Hematopoietic multipotent progenitor cell treated with erythropoietin and hydrocortisone succinate and interleukin-3 and kit ligand, for 4 days (in vitro differentiated cells): ENCODE data around the gene SIRT3.
A peak's percentile ranks its signal among the peaks of the same experiment; 100 is the strongest.

ENCODE experiments used
- DNase-seq: peaks from one replicate; pipeline ENCODE4 v3.0.0-alpha.2; 2015

Gene SIRT3

DNA sequence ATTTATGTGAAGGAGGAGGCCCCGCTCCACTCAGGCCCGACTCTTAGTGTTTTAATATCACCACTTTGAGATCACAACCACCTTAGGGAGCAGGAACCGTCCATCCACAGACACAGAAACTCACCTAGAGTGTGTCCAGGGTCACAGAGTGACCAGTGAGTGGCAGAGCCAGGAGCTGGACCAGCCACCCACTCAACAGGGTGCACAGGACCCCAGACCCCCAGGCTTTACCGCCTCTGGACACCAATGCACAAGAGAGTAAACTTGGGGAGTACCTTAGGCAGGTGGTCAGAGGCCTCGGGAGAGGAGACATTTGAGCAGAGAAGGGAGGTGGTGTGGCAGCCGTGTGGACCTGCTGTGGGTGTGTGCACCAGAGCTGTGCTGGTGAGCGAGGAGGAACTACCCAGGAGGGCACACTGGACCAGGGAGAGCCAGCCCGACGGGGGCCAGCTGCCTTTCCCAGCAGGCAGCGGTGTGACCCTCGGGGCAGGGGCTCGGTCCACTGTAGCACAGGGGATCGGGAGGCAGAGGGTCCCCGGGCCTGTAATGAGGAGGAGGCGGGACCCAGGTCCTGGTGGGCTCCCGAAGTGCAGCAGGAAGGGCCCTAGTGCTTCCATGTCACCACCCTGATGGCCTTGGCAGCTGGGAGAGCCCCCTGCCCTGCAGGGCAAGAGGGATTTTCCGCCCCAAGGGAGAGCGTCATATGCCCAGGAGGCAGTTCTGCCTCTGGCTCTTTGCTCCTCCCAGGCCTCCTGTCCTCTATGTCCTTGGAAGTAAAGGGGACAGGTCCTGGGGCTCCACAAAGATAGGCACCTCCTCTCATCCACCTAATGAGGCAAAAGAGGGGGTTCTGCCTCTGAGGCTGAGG, 34.5 kb upstream of the SIRT3 start:
- no peak for DNase-seq

- DNase-seq = peak; percentile 85
Observed at GRCh38 chr11:269146-269890, 33.2 kb upstream of the SIRT3 start.

DNA sequence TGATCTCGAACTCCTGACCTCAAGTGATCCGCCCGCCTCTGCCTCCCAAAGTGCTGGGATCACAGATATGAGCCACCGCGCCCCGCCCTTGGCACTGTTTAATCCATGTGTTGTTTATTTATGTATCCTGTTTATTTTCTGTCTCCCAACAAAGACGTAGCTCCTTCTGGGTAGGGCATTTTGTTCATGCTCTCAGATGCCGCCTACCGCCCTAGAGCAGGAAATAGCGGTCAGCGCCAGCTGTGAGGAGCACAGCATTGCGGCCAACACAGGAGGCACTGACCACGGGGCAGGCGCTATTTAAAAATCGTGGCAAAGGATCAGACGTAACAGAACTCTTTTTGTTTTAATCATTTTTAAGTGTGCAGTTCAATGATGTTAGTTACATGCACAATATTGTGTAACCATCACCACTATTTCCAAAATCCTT, 32.6 kb upstream of the SIRT3 start:
- peak; percentile 92 for DNase-seq

DNA sequence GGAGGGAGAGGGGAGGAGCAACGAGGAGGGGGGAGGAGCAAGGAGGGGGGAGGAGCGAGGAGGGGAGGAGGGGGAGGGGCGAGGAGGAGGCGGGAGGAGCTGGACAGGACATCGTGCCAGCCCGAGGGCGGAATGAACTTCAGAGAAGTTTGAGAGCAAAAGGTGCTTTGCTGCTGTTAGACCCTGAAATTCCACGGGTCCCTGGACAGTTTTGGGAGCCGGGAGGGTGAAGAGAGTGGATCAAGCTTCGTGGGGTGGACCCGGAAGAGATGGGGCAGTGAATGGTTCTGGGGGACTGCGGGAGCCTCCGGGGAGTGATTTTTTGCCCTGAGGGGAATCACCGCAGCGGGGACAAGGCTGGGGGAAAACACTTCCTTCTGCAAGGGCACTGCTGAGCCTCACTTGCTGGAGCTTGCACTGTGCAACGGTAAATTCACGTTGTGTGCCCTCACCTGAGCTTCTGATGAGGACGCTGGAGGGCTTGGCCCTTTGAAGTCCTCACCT, 31.4 kb upstream of the SIRT3 start:
- peak; percentile 78 for DNase-seq

- DNase-seq = peak; percentile 39
Observed at GRCh38 chr11:266676-267439, 30.7 kb upstream of the SIRT3 start.

GRCh38 chr11:261624-262023, 25.5 kb upstream of the SIRT3 start:
- no peak for DNase-seq

- DNase-seq = no peak
Observed at GRCh38 chr11:259413-259812, 23.3 kb upstream of the SIRT3 start.

- peak; percentile 48 for DNase-seq
Observed at GRCh38 chr11:257766-258493, 21.8 kb upstream of the SIRT3 start.

- DNase-seq = peak; percentile 49
Observed at GRCh38 chr11:256952-257737, 21.0 kb upstream of the SIRT3 start.

DNA sequence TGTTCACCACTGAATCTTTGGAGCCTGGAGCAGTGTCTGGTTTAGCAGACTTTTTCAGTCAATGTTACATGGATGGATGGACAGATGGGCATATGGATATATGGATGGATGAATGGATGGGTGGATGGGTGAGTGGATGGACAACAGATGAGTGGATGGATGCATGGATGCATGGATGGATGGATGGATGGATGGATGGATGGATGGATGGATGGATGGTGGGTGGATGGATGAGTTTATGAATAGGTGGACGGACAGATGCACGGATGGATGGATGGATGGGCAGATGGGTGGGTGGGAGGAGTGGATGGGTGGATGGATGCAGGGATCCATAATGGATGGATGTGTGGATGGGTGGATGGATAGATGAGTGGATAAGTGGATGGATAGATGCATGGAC, 19.7 kb upstream of the SIRT3 start:
- no peak for DNase-seq

- DNase-seq = peak; percentile 47
Observed at GRCh38 chr11:255176-255575, 19.0 kb upstream of the SIRT3 start.

GRCh38 chr11:253886-254270, 17.7 kb upstream of the SIRT3 start:
- DNase-seq = no peak

DNA sequence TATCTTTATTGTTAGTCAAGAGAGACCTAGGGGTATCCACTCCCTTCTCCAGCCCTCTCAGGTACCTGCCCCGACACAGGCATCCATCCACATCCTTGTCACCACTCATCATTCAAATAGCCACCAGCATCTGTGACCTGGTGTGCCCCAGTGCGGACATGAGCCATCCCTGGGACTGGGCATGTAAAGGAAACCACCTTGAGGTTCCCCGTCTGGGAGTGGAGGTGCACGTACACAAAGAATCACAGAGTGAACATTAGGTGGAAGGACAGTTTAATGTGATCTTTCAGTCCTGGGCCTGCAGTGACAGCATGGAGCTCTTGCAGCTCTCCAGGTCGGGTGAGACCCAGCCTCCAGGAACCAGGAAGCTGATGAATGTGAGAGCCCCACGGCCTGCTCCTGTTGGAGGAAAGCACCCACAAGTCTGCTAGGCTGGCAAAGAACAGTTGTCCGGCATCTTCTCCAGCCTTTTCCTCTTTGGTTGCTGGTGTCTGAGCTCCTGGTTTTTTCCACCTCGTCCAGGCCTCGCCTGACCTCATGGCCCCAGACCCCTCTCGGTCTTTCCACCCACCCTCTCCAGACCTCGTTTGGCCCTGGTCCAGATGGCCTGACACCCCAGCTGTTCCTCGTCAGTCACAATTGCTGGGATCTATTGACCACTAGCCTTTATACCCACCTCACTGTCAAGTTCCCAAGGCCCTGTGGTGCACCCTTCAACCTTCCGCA, 17.2 kb upstream of the SIRT3 start:
- DNase-seq = no peak

DNA sequence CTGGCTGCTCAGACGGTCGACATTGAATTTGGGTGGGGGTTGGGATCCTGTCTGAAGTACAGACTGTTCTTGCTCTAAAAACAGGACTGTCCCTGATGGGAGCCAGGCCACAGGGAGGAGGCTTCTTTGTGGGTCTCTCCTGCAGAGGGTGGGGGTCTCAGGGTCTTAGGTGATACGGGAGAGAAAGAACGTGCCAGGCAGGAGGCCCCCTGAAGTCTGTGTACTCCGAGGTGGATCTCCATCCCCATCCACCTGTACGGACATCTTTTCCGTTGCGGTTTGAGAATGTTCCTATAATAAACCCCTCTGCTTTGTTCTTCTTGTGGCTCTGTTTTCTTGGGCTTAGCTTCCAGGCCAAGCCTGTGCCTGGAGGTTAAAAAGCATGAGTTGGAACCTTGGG, 16.5 kb upstream of the SIRT3 start:
- no peak for DNase-seq

- DNase-seq = peak; percentile 22
Observed at GRCh38 chr11:251550-251949, 15.4 kb upstream of the SIRT3 start.

- DNase-seq = peak; percentile 78
Observed at GRCh38 chr11:250740-251299, 14.7 kb upstream of the SIRT3 start.

DNA sequence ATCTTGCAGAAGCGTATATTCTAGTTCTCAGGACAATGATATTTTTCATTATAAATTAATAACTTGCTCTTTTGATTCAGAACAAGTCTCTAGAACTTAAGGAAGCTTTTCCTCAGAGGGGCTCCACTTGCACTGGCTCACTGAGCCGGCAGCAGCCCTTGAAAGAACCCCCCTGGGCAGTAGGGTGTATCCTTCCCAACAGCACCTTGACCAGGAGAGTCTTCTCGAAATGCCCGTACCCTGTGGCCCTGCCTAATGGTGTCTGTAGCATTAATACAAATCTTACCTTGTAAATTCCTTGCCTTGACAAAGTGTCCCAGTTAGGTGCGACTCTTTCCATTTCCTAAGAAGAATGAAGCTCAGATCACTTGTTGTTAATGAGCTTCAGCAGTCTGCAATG, 14.1 kb upstream of the SIRT3 start:
- no peak for DNase-seq

GRCh38 chr11:249062-249461, 12.9 kb upstream of the SIRT3 start:
- no peak for DNase-seq

DNA sequence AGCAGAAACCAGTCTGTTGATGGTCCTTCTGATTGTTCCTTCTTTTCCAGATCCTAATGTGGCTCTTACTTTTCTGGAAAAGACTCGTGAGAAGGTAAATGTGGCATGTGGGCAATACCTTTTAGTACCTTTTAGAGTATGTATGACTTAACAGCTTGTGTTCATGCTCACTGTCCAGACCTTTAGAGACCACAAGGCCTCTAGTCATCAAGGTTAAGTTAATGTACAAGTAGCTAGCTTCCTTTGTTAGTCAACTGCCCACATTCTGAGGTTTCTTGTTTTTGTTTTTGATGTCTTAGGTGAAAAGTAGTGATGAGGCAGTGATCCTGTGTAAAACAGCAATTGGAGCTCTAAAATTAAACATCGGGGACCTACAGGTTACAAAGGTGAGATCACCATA, 8.2 kb upstream of the SIRT3 start:
- DNase-seq = no peak

GRCh38 chr11:241634-242033, 5.5 kb upstream of the SIRT3 start:
- DNase-seq = no peak

GRCh38 chr11:240315-240714, 4.2 kb upstream of the SIRT3 start:
- no peak for DNase-seq
